B cell (primary cell): ENCODE data around the gene ARHGAP15.

Experiments
- EZH2 ChIP-seq: IDR thresholded peaks from 2 replicates; pipeline ENCODE4 v1.6.1; 2012; ENCODE audit warnings: borderline replicate concordance, low read depth, mild to moderate bottlenecking, moderate library complexity, low read length; ENCODE audit not compliant: insufficient read depth, poor library complexity, severe bottlenecking
- TF ChIP-seq, protein P1 (sequence below): fragments of 200-600 bp; IDR thresholded peaks from one replicate; pipeline ENCODE4 v1.8.0; 2022; ENCODE audit warnings: antibody characterized with exemption, mild to moderate bottlenecking

GRCh38 chr2:143803936-143804335 lies 674.7 kb downstream of the ARHGAP15 start:
- TF ChIP-seq, protein P1, sequence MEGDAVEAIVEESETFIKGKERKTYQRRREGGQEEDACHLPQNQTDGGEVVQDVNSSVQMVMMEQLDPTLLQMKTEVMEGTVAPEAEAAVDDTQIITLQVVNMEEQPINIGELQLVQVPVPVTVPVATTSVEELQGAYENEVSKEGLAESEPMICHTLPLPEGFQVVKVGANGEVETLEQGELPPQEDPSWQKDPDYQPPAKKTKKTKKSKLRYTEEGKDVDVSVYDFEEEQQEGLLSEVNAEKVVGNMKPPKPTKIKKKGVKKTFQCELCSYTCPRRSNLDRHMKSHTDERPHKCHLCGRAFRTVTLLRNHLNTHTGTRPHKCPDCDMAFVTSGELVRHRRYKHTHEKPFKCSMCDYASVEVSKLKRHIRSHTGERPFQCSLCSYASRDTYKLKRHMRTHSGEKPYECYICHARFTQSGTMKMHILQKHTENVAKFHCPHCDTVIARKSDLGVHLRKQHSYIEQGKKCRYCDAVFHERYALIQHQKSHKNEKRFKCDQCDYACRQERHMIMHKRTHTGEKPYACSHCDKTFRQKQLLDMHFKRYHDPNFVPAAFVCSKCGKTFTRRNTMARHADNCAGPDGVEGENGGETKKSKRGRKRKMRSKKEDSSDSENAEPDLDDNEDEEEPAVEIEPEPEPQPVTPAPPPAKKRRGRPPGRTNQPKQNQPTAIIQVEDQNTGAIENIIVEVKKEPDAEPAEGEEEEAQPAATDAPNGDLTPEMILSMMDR: no peak
- no peak for TF ChIP-seq EZH2
